HepG2 (cell line): ENCODE measurements around the gene SLC15A1. TPM values are rescaled to one million over a fixed set of nuclear protein-coding genes. Genes with fewer than 3 reads are reported as not detected.

ENCODE experiments used
- CEBPG ChIP-seq: IDR thresholded peaks from 2 replicates; pipeline ENCODE4 v1.6.1; 2016
- EP300 ChIP-seq, 3 experiments: sonication (generic) in 1 of 3; formaldehyde crosslinking in 1 of 3; IDR thresholded peaks; 2 replicates each; pipeline versions ENCODE4 v1.5.1 to v1.6.1; 2011 to 2020; ENCODE audit warnings: low read depth in 2 of 3, low read length in 2 of 3, borderline replicate concordance in 1 of 3, improper control_type of control experiment in 1 of 3, mild to moderate bottlenecking in 1 of 3, missing genetic modification reagents in 1 of 3, moderate library complexity in 1 of 3
- FOSL2 ChIP-seq: sonication (generic); formaldehyde crosslinking; IDR thresholded peaks from 2 replicates; pipeline ENCODE4 v1.4.0; 2020; ENCODE audit warnings: missing genetic modification reagents
- HES4 ChIP-seq: sonication (generic); formaldehyde crosslinking; IDR thresholded peaks from 2 replicates; pipeline ENCODE4 v1.9.0; 2021; ENCODE audit warnings: mild to moderate bottlenecking, missing genetic modification reagents, borderline replicate concordance
- HHEX ChIP-seq: IDR thresholded peaks from 2 replicates; pipeline ENCODE4 v1.6.1; 2016; ENCODE audit warnings: control low read depth
- HNF4G ChIP-seq, 2 experiments: sonication (generic) in 1 of 2; formaldehyde crosslinking in 1 of 2; IDR thresholded peaks; 2 replicates each; pipeline versions ENCODE4 v1.4.0 to v1.6.1; 2011 to 2020; ENCODE audit warnings: borderline replicate concordance in 2 of 2, low read depth in 2 of 2, mild to moderate bottlenecking in 2 of 2, low read length in 1 of 2, missing genetic modification reagents in 1 of 2, moderate library complexity in 1 of 2
- HOXA3 ChIP-seq: sonication (generic); formaldehyde crosslinking; IDR thresholded peaks from 2 replicates; pipeline ENCODE4 v1.5.0; 2020; ENCODE audit warnings: missing genetic modification reagents
- IRF2 ChIP-seq: IDR thresholded peaks from 2 replicates; pipeline ENCODE4 v1.6.1; 2018; ENCODE audit warnings: missing genetic modification reagents, missing compliant biosample characterization
- JUN ChIP-seq: sonication (generic); formaldehyde crosslinking; IDR thresholded peaks from 2 replicates; pipeline ENCODE4 v1.4.0; 2020; ENCODE audit warnings: mild to moderate bottlenecking, missing genetic modification reagents
- JUND ChIP-seq: sonication (generic); formaldehyde crosslinking; IDR thresholded peaks from 2 replicates; pipeline ENCODE4 v1.8.0; 2022; ENCODE audit warnings: mild to moderate bottlenecking, missing genetic modification reagents
- LCORL ChIP-seq, 2 experiments: fragments of 450-650 bp in 1 of 2; sonication (generic) in 1 of 2; formaldehyde crosslinking in 1 of 2; IDR thresholded peaks; 2 replicates each; pipeline versions ENCODE4 v1.5.0 to v1.6.1; 2017 to 2020; ENCODE audit warnings: antibody characterized with exemption in 1 of 2, missing genetic modification reagents in 1 of 2
- NR2F1 ChIP-seq, 2 experiments: fragments of 450-650 bp in 1 of 2; formaldehyde crosslinking in 1 of 2; IDR thresholded peaks; 2 replicates each; pipeline versions ENCODE4 v1.5.0 to v1.6.1; 2016 to 2020; ENCODE audit warnings: mild to moderate bottlenecking in 1 of 2, missing compliant biosample characterization in 1 of 2, missing genetic modification reagents in 1 of 2, moderate library complexity in 1 of 2
- RFX3 ChIP-seq: IDR thresholded peaks from 2 replicates; pipeline ENCODE4 v1.6.1; 2016; ENCODE audit warnings: missing biosample characterization, missing genetic modification reagents
- TBX2 ChIP-seq: sonication (generic); formaldehyde crosslinking; IDR thresholded peaks from 2 replicates; pipeline ENCODE4 v1.5.0; 2020; ENCODE audit warnings: missing genetic modification reagents, mild to moderate bottlenecking, borderline replicate concordance
- TBX3 ChIP-seq: fragments of 450-650 bp; IDR thresholded peaks from 2 replicates; pipeline ENCODE4 v1.6.1; 2017; ENCODE audit warnings: antibody characterized with exemption, mild to moderate bottlenecking, inconsistent platforms, borderline replicate concordance
- WIZ ChIP-seq: sonication (generic); formaldehyde crosslinking; IDR thresholded peaks from 2 replicates; pipeline ENCODE4 v1.5.1; 2020; ENCODE audit warnings: mild to moderate bottlenecking, missing genetic modification reagents
- YEATS2 ChIP-seq: sonication (generic); formaldehyde crosslinking; IDR thresholded peaks from 2 replicates; pipeline ENCODE4 v1.4.0; 2020; ENCODE audit warnings: missing genetic modification reagents, borderline replicate concordance
- ZFX ChIP-seq: sonication (generic); formaldehyde crosslinking; IDR thresholded peaks from 2 replicates; pipeline ENCODE4 v1.4.0; 2020; ENCODE audit warnings: mild to moderate bottlenecking, low read depth, missing genetic modification reagents, moderate library complexity
- ZIK1 ChIP-seq: sonication (generic); formaldehyde crosslinking; IDR thresholded peaks from 2 replicates; pipeline ENCODE4 v1.5.0; 2020; ENCODE audit warnings: mild to moderate bottlenecking, low read depth, missing genetic modification reagents, borderline replicate concordance
- ZNF263 ChIP-seq: sonication (generic); formaldehyde crosslinking; IDR thresholded peaks from 2 replicates; pipeline ENCODE4 v1.4.0; 2020; ENCODE audit warnings: missing genetic modification reagents
- ZNF292 ChIP-seq: sonication (generic); formaldehyde crosslinking; IDR thresholded peaks from 2 replicates; pipeline ENCODE4 v1.8.1; 2022; ENCODE audit warnings: mild to moderate bottlenecking, low read depth, missing genetic modification reagents, borderline replicate concordance
- ZNF644 ChIP-seq: IDR thresholded peaks from 2 replicates; pipeline ENCODE4 v1.6.1; 2016; ENCODE audit warnings: low read depth
- ZNF761 ChIP-seq: sonication (generic); formaldehyde crosslinking; conservative IDR thresholded peaks from 2 replicates; pipeline ENCODE4 v1.4.0; 2020; ENCODE audit warnings: mild to moderate bottlenecking, missing genetic modification reagents
- polyA plus RNA-seq, 8 experiments: library from polyadenylated mRNA; depleted of rRNA in 3 of 8; stranded (reverse) in 7 of 8; unstranded in 1 of 8; fragments of >200 nt; fragmentation: Illumina TruSeq in 4 of 8; extraction: Trizol in 4 of 8; gene quantifications; 2 replicates each; pipeline versions ENCODE4 v1.2.1 to v1.2.3, GENCODE V29; 2011 to 2016; ENCODE audit warnings: low read depth in 4 of 8, missing spikeins in 1 of 8, mixed read lengths in 1 of 8; ENCODE audit not compliant: insufficient read depth in 1 of 8
- total RNA-seq, 5 experiments: library from RNA; depleted of rRNA; stranded (reverse); fragments of >200 nt; fragmentation: Illumina TruSeq; extraction: Trizol; gene quantifications; 2 replicates each; pipeline ENCODE4 v1.2.3, GENCODE V29; 2016; ENCODE audit warnings: low read depth in 1 of 5
- TF ChIP-seq, protein P1 (sequence below): sonication (generic); formaldehyde crosslinking; IDR thresholded peaks from 2 replicates; pipeline ENCODE4 v1.8.1; 2022; ENCODE audit warnings: mild to moderate bottlenecking, missing genetic modification reagents
- TF ChIP-seq, protein P2 (sequence below): sonication (generic); formaldehyde crosslinking; IDR thresholded peaks from 2 replicates; pipeline ENCODE4 v1.4.0; 2020; ENCODE audit warnings: missing genetic modification reagents
- TF ChIP-seq, protein P3 (sequence below): sonication (generic); IDR thresholded peaks from 2 replicates; pipeline ENCODE4 v1.6.1; 2016; ENCODE audit warnings: low read depth, borderline replicate concordance
- TF ChIP-seq, protein P4 (sequence below): sonication (generic); formaldehyde crosslinking; conservative IDR thresholded peaks from 2 replicates; pipeline ENCODE4 v1.8.0; 2022; ENCODE audit warnings: missing genetic modification reagents

The SLC15A1 gene
- total and polyA plus RNA-seq, 2 of the 13 experiments (the other 11 are each of a cell fraction or from before 2014, with no cell fraction given) = 0.17 to 0.20 TPM

DNA sequence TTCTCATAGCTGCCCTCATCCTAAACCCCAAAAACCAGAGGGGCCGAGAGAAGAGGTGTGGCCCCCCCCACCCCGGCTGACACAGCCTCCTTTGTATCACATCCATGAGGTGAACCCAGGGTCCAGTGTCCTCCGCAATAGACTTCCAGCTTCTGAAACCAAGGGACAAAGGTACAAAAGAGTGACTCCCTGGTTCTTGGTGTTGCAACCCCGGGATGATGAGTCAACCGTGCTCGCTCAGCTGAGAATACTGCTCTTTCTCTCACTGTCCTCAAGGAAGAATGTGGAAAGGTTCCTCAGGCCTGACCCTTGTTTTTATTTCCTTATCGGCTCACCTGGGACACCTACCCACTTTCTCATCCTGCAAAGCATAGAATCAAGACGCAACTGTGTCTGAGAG lies 5.5 kb downstream of the SLC15A1 start (continued):
- TF ChIP-seq, protein P1, sequence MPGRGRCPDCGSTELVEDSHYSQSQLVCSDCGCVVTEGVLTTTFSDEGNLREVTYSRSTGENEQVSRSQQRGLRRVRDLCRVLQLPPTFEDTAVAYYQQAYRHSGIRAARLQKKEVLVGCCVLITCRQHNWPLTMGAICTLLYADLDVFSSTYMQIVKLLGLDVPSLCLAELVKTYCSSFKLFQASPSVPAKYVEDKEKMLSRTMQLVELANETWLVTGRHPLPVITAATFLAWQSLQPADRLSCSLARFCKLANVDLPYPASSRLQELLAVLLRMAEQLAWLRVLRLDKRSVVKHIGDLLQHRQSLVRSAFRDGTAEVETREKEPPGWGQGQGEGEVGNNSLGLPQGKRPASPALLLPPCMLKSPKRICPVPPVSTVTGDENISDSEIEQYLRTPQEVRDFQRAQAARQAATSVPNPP (CRISPR knock-in tag) = no peak
- TF ChIP-seq ZNF263 = peak; percentile 58; the same call in 1 of the 2 replicates
- no peak for TF ChIP-seq YEATS2 (CRISPR knock-in tag)
- TF ChIP-seq NR2F1 (CRISPR knock-in tag; IDR thresholded peaks at IDR 0.05) = 0 out of 4 replicates have a peak, but pooled peaks of 1 of the 2 experiments have one; percentile 36
- TF ChIP-seq EP300 (IDR thresholded peaks at IDR 0.05; ENCODE audit: low read depth in 2 of 2, low read length in 2 of 2) = peak in 1 of 2 experiments; percentile 36; a peak in 1 of 4 replicates
- TF ChIP-seq EP300 (CRISPR knock-in tag; IDR thresholded peaks at IDR 0.05; ENCODE audit: borderline replicate concordance) = no peak
- TF ChIP-seq HHEX (CRISPR knock-in tag) = no peak
- peak; percentile 97 for TF ChIP-seq FOSL2 (CRISPR knock-in tag)
- TF ChIP-seq, protein P2, sequence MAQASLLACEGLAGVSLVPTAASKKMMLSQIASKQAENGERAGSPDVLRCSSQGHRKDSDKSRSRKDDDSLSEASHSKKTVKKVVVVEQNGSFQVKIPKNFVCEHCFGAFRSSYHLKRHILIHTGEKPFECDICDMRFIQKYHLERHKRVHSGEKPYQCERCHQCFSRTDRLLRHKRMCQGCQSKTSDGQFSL (CRISPR knock-in tag) = 0 out of 2 replicates have a peak, but pooled peaks have one; percentile 29
- no peak for TF ChIP-seq JUN (CRISPR knock-in tag)
- TF ChIP-seq, protein P3, sequence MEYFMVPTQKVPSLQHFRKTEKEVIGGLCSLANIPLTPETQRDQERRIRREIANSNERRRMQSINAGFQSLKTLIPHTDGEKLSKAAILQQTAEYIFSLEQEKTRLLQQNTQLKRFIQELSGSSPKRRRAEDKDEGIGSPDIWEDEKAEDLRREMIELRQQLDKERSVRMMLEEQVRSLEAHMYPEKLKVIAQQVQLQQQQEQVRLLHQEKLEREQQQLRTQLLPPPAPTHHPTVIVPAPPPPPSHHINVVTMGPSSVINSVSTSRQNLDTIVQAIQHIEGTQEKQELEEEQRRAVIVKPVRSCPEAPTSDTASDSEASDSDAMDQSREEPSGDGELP = peak; percentile 74; the same call in 1 of the 2 replicates
- TF ChIP-seq HNF4G (IDR thresholded peaks at IDR 0.05; ENCODE audit: borderline replicate concordance, low read depth, low read length) = peak; percentile 81; the same call in 1 of the 2 replicates
- TF ChIP-seq HNF4G (CRISPR knock-in tag; IDR thresholded peaks at IDR 0.05; ENCODE audit: borderline replicate concordance, low read depth) = no peak
- peak; percentile 38; the same call in 1 of the 2 replicates for TF ChIP-seq ZNF644 (CRISPR knock-in tag)
- TF ChIP-seq HES4 (CRISPR knock-in tag) = no peak
- no peak for TF ChIP-seq TBX2 (CRISPR knock-in tag)
- peak; percentile 84; the same call in 1 of the 2 replicates for TF ChIP-seq JUND
- TF ChIP-seq ZIK1 (CRISPR knock-in tag) = no peak
- 0 out of 2 replicates have a peak, but pooled peaks have one; percentile 34 for TF ChIP-seq IRF2 (CRISPR knock-in tag)
- no peak for TF ChIP-seq ZNF761 (CRISPR knock-in tag)
- TF ChIP-seq, protein P4, sequence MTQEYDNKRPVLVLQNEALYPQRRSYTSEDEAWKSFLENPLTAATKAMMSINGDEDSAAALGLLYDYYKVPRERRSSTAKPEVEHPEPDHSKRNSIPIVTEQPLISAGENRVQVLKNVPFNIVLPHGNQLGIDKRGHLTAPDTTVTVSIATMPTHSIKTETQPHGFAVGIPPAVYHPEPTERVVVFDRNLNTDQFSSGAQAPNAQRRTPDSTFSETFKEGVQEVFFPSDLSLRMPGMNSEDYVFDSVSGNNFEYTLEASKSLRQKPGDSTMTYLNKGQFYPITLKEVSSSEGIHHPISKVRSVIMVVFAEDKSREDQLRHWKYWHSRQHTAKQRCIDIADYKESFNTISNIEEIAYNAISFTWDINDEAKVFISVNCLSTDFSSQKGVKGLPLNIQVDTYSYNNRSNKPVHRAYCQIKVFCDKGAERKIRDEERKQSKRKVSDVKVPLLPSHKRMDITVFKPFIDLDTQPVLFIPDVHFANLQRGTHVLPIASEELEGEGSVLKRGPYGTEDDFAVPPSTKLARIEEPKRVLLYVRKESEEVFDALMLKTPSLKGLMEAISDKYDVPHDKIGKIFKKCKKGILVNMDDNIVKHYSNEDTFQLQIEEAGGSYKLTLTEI (CRISPR knock-in tag) = no peak
- TF ChIP-seq ZFX (CRISPR knock-in tag) = no peak
- no peak for TF ChIP-seq WIZ (CRISPR knock-in tag)
- peak; percentile 19; the same call in 1 of the 2 replicates for TF ChIP-seq ZNF292 (CRISPR knock-in tag)
- no peak for TF ChIP-seq TBX3
- 0 out of 2 replicates have a peak, but pooled peaks have one; percentile 16 for TF ChIP-seq HOXA3
- TF ChIP-seq CEBPG = peak; percentile 77
- TF ChIP-seq RFX3 (CRISPR knock-in tag) = no peak
- no peak for TF ChIP-seq LCORL (IDR thresholded peaks at IDR 0.05)
- peak; percentile 33; the same call in 1 of the 2 replicates for TF ChIP-seq LCORL (CRISPR knock-in tag; IDR thresholded peaks at IDR 0.05)
